ENCODE data around the gene APMAP.

Gene APMAP

DNA sequence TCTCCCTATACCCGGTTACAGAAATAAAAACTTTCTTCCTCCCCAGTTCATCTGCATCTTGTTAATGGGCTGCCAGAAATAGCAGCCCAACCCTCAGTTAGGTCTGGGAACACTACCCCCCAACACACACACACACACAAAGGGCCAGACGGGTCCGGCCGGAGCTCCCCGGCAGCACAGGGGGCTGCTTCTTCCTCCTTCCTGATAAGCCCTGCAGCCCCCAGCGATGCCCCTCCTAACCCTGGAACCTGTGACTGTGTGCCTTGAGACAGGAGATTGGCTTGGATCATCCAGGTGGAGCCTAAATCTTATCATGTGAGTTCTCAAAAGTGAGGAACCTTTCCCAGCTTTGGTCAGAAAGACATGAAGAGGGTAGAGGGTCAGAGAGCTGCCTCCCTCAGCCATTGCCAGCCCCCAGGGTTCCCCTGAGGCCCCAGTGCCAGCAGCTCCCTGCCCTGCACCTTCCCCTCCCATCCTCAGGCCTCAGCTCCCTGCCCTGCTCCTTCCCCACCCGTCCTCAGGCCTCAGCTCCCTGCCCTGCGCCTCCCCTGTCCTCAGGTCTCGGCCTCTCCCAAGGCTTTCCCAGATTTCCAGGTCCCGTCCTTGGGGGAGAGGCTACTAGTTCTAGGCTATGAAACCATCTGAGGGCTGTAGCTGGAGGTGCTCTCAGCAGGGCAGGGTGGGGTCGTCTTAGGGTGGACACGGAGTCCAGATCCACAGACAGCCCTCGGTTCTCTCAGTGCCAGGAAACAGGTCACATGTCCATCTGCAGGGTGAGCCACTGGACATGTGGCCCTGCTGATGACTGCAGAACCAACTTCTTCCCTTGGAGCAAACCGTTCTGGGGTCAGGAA is 77.9 kb downstream of the APMAP start:
- no peaks in the 10 kb centered on the region for H3K9me2 ChIP-seq (replicated peaks; ENCODE audit: insufficient read depth, low read length)
- H2AFZ ChIP-seq (ENCODE audit: low read depth, low read length, severe bottlenecking), result no peak overlapping the region
- no peaks in the 10 kb centered on the region for H3K79me2 ChIP-seq (ENCODE audit: insufficient read depth, low read length)
- H3K4me2 ChIP-seq (ENCODE audit: low read depth, low read length, poor library complexity, severe bottlenecking), result no peak overlapping the region
- TF ChIP-seq, protein P1, sequence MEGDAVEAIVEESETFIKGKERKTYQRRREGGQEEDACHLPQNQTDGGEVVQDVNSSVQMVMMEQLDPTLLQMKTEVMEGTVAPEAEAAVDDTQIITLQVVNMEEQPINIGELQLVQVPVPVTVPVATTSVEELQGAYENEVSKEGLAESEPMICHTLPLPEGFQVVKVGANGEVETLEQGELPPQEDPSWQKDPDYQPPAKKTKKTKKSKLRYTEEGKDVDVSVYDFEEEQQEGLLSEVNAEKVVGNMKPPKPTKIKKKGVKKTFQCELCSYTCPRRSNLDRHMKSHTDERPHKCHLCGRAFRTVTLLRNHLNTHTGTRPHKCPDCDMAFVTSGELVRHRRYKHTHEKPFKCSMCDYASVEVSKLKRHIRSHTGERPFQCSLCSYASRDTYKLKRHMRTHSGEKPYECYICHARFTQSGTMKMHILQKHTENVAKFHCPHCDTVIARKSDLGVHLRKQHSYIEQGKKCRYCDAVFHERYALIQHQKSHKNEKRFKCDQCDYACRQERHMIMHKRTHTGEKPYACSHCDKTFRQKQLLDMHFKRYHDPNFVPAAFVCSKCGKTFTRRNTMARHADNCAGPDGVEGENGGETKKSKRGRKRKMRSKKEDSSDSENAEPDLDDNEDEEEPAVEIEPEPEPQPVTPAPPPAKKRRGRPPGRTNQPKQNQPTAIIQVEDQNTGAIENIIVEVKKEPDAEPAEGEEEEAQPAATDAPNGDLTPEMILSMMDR (IDR thresholded peaks at IDR 0.05; ENCODE audit: insufficient read depth, low read length, poor library complexity, severe bottlenecking), result no peak
- TF ChIP-seq EZH2phosphoT487 (conservative IDR thresholded peaks at IDR 0.05; ENCODE audit: low read length), result no peak
- H3K36me3 ChIP-seq (ENCODE audit: low read length), result no peaks in the 10 kb centered on the region
- H3K27me3 ChIP-seq (ENCODE audit: low read length), result no peaks in the 10 kb centered on the region
- no peak overlapping the region for H3K27ac ChIP-seq (ENCODE audit: low read depth, low read length)
- H3F3A ChIP-seq (ENCODE audit: insufficient read depth), result no peaks in the 10 kb centered on the region
- no peak overlapping the region for H3K9ac ChIP-seq (ENCODE audit: low read length)
- no peak overlapping the region for H3K4me3 ChIP-seq (ENCODE audit: insufficient read depth, low read length, poor library complexity, severe bottlenecking)
- H3K9me3 ChIP-seq (ENCODE audit: insufficient read depth, low read length), result no peaks in the 10 kb centered on the region
- H4K20me1 ChIP-seq (ENCODE audit: low read depth, low read length), result no peaks in the 10 kb centered on the region

DNA sequence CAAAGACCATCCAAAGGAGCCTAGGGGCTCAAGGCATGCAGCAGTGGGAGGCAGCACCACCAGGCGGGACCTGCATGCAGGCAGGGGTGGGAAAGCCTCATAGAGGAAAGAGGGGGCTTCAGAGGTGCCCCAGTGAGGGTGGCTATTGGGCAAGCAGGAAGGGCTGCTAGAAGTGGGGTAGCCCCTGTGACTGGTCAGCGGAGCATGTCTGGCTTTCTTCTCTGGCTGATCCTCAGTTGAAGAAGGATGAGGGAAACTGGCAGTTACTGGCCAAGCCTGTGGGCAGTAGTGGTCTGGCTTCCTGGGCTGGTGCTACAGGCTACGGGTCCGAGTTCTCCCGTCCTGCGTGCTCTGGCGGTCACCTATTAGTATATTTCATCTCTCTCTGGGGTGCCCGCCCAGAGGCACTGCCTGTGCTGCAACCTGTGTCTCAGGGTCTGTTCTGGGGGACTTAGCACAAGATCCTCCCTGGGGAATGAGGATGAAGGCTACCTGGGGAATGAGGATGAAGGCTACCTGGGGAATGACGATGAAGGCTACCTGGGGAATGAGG is 79.4 kb downstream of the APMAP start:
- H3K4me2 ChIP-seq (ENCODE audit: low read depth, low read length, poor library complexity, severe bottlenecking), result no peak overlapping the region
- H3K79me2 ChIP-seq (ENCODE audit: insufficient read depth, low read length), result no peaks in the 10 kb centered on the region
- H3K27ac ChIP-seq (ENCODE audit: low read depth, low read length), result no peak overlapping the region
- no peaks in the 10 kb centered on the region for H3K27me3 ChIP-seq (ENCODE audit: low read length)
- H3K9me3 ChIP-seq (ENCODE audit: insufficient read depth, low read length), result no peaks in the 10 kb centered on the region
- no peaks in the 10 kb centered on the region for H3F3A ChIP-seq (ENCODE audit: insufficient read depth)
- H3K9ac ChIP-seq (ENCODE audit: low read length), result no peak overlapping the region
- H3K36me3 ChIP-seq (ENCODE audit: low read length), result no peaks in the 10 kb centered on the region
- TF ChIP-seq, protein P1 (IDR thresholded peaks at IDR 0.05; ENCODE audit: insufficient read depth, low read length, poor library complexity, severe bottlenecking), result no peak
- TF ChIP-seq EZH2phosphoT487 (conservative IDR thresholded peaks at IDR 0.05; ENCODE audit: low read length), result no peak
- H4K20me1 ChIP-seq (ENCODE audit: low read depth, low read length), result no peaks in the 10 kb centered on the region
- no peak overlapping the region for H2AFZ ChIP-seq (ENCODE audit: low read depth, low read length, severe bottlenecking)
- no peak overlapping the region for H3K4me3 ChIP-seq (ENCODE audit: insufficient read depth, low read length, poor library complexity, severe bottlenecking)
- no peaks in the 10 kb centered on the region for H3K9me2 ChIP-seq (replicated peaks; ENCODE audit: insufficient read depth, low read length)
